CD4-positive, CD25-positive, alpha-beta regulatory T cell (primary cell): Measurements from ENCODE around the gene MTMR4. TPM values are rescaled to one million over a fixed set of nuclear protein-coding genes. Genes with fewer than 3 reads are reported as not detected.

Experiments used
- ATAC-seq, 2 donors: fragments of 150-1000 bp; cut with Tn5 transposase; one replicate each; pipeline ENCODE4 v1.10.0; 2021; ENCODE audit warnings: low read depth in 2 of 2, moderate number of reproducible peaks in 2 of 2, moderate library complexity in 1 of 2
- DNase-seq, 3 donors: peaks; one replicate each; pipeline versions ENCODE4 v3.0.0 to v3.0.0-alpha.2; 2012 to 2022; ENCODE audit warnings: mixed read lengths in 1 of 3
- H3K27ac ChIP-seq: one replicate; pipeline ENCODE4 v1.7.0; 2013; ENCODE audit warnings: mild to moderate bottlenecking, low read length; ENCODE audit not compliant: insufficient read depth, poor library complexity, severe bottlenecking
- H3K27me3 ChIP-seq: one replicate; pipeline ENCODE4 v1.7.0; 2013; ENCODE audit warnings: low read length; ENCODE audit not compliant: control insufficient read depth, insufficient read depth
- H3K36me3 ChIP-seq: one replicate; pipeline ENCODE4 v1.7.0; 2013; ENCODE audit warnings: mild to moderate bottlenecking, low read length, moderate library complexity; ENCODE audit not compliant: control insufficient read depth, insufficient read depth
- H3K4me1 ChIP-seq: 2 replicates; pipeline ENCODE4 v1.7.0; 2013; ENCODE audit warnings: mild to moderate bottlenecking, low read length; ENCODE audit not compliant: insufficient read depth, control insufficient read depth, poor library complexity, severe bottlenecking
- H3K4me3 ChIP-seq: one replicate; pipeline ENCODE4 v1.7.0; 2013; ENCODE audit warnings: low read depth, mild to moderate bottlenecking, low read length, moderate library complexity
- H3K9me3 ChIP-seq, 2 experiments: 1 replicate in 1 of 2; 2 replicates in 1 of 2; pipeline ENCODE4 v1.7.0; 2013; ENCODE audit warnings: low read length in 2 of 2, mild to moderate bottlenecking in 1 of 2, moderate library complexity in 1 of 2; ENCODE audit not compliant: control insufficient read depth in 2 of 2
- H3K27ac Mint-ChIP-seq, 3 donors: one replicate each; pipeline ENCODE4 v1.8.0; 2020 to 2022; ENCODE audit warnings: mild to moderate bottlenecking in 3 of 3, mixed read lengths in 3 of 3, moderate library complexity in 2 of 3
- H3K27me3 Mint-ChIP-seq: one replicate; pipeline ENCODE4 v1.8.0; 2022; ENCODE audit warnings: mild to moderate bottlenecking, mixed read lengths
- H3K36me3 Mint-ChIP-seq: one replicate; pipeline ENCODE4 v1.8.0; 2020; ENCODE audit warnings: mixed read lengths
- H3K4me1 Mint-ChIP-seq, 4 donors: one replicate each; pipeline ENCODE4 v1.8.0; 2020 to 2022; ENCODE audit warnings: mixed read lengths in 4 of 4, mild to moderate bottlenecking in 1 of 4
- H3K4me3 Mint-ChIP-seq, 4 donors: one replicate each; pipeline ENCODE4 v1.8.0; 2020 to 2022; ENCODE audit warnings: mild to moderate bottlenecking in 4 of 4, mixed read lengths in 4 of 4, moderate library complexity in 3 of 4
- H3K9me3 Mint-ChIP-seq, 7 donors: one replicate each; pipeline ENCODE4 v1.8.0; 2020 to 2022; ENCODE audit warnings: mixed read lengths in 7 of 7, mild to moderate bottlenecking in 3 of 7, moderate library complexity in 2 of 7
- polyA plus RNA-seq, 4 donors: library from polyadenylated mRNA; unstranded; fragments of 300-500 nt; fragmentation: Illumina TruSeq; gene quantifications; one replicate each; pipeline ENCODE4 v1.2.3, GENCODE V29; 2021
- total RNA-seq: library from RNA; stranded (reverse); gene quantifications from one replicate; pipeline ENCODE4 v1.2.3, GENCODE V29; 2022

MTMR4 gene
- total and polyA plus RNA-seq, 5 donors from 2014 or later = 16.5 to 43.6 (median 19.0) TPM

GRCh38 chr17:58532555-58532951 is 18.1 kb upstream of the MTMR4 start:
- no peaks in the 10 kb centered on the region for H3K9me3 Mint-ChIP-seq
- H3K4me3 ChIP-seq = peak overlapping the region; percentile 41
- H3K36me3 Mint-ChIP-seq = peaks cover 4% of the 10 kb centered on the region
- no peaks in the 10 kb centered on the region for H3K36me3 ChIP-seq
- peaks cover 42% of the 10 kb centered on the region for H3K27me3 Mint-ChIP-seq
- H3K9me3 ChIP-seq = no peaks in the 10 kb centered on the region
- H3K4me3 Mint-ChIP-seq = peak overlapping the region; percentile 56 to 76 (median 62)
- H3K4me1 ChIP-seq = peaks cover 9% of the 10 kb centered on the region
- peak overlapping the region in 1 of 3 donors; percentile 53 for H3K27ac Mint-ChIP-seq
- H3K27ac ChIP-seq = no peak overlapping the region
- H3K27me3 ChIP-seq = peaks cover 14% of the 10 kb centered on the region
- no peak for DNase-seq
- no peak for ATAC-seq
- peaks cover 0 to 2% (median 0%) of the 10 kb centered on the region in 4 donors for H3K4me1 Mint-ChIP-seq

- Histone ChIP-seq H3K4me3 (peak overlapping the region; percentile 41), H3K9me3 (no peaks in the 10 kb centered on the region), H3K27ac (no peak overlapping the region), H3K36me3 (no peaks in the 10 kb centered on the region), H3K27me3 (peaks cover 14% of the 10 kb centered on the region), H3K4me1 (peaks cover 9% of the 10 kb centered on the region)
- ATAC-seq (peak; percentile 81 to 84), DNase-seq (peak; percentile 58 to 60 (median 59))
- Mint-ChIP-seq H3K4me1 (peaks cover 0 to 2% (median 0%) of the 10 kb centered on the region in 4 donors), H3K36me3 (peaks cover 4% of the 10 kb centered on the region), H3K4me3 (peak overlapping the region; percentile 56 to 76 (median 62)), H3K9me3 (no peaks in the 10 kb centered on the region), H3K27ac (peak overlapping the region in 1 of 3 donors; percentile 53), H3K27me3 (peaks cover 41% of the 10 kb centered on the region)
These were observed 17.5 kb upstream of the MTMR4 start for GRCh38 chr17:58531661-58532554.

- no peak overlapping the region for H3K4me3 ChIP-seq
- H3K4me1 Mint-ChIP-seq = peaks cover 0 to 2% (median 0%) of the 10 kb centered on the region in 4 donors
- peaks cover 33% of the 10 kb centered on the region for H3K27me3 Mint-ChIP-seq
These were observed 16.7 kb upstream of the MTMR4 start for GRCh38 chr17:58531122-58531521.

GRCh38 chr17:58530655-58531054 is 16.2 kb upstream of the MTMR4 start:
- Mint-ChIP-seq H3K36me3 (peaks cover 4% of the 10 kb centered on the region), H3K4me1 (peaks cover 0 to 2% (median 0%) of the 10 kb centered on the region in 4 donors), H3K27ac (no peak overlapping the region), H3K27me3 (peaks cover 28% of the 10 kb centered on the region), H3K4me3 (peak overlapping the region; percentile 39 to 82 (median 74)), H3K9me3 (no peaks in the 10 kb centered on the region)
- Histone ChIP-seq H3K36me3 (no peaks in the 10 kb centered on the region), H3K9me3 (no peaks in the 10 kb centered on the region), H3K27me3 (peaks cover 10% of the 10 kb centered on the region), H3K27ac (no peak overlapping the region), H3K4me3 (no peak overlapping the region), H3K4me1 (peaks cover 9% of the 10 kb centered on the region)
- DNase-seq (no peak), ATAC-seq (no peak)

More at GRCh38 chr17:58531122-58531521, 16.7 kb upstream of the MTMR4 start:
- no peak overlapping the region for H3K27ac ChIP-seq
- H3K4me1 ChIP-seq = peaks cover 9% of the 10 kb centered on the region
- H3K36me3 ChIP-seq = no peaks in the 10 kb centered on the region
- Mint-ChIP-seq H3K9me3 (no peaks in the 10 kb centered on the region), H3K36me3 (peaks cover 4% of the 10 kb centered on the region), H3K27ac (no peak overlapping the region), H3K4me3 (peak overlapping the region; percentile 39 to 82 (median 74))
- H3K27me3 ChIP-seq = peaks cover 10% of the 10 kb centered on the region
- no peak for DNase-seq
- no peaks in the 10 kb centered on the region for H3K9me3 ChIP-seq
- ATAC-seq = no peak

- Histone ChIP-seq H3K9me3 (no peaks in the 10 kb centered on the region), H3K27me3 (peaks cover 8% of the 10 kb centered on the region), H3K4me3 (no peak overlapping the region), H3K4me1 (peaks cover 9% of the 10 kb centered on the region), H3K36me3 (no peaks in the 10 kb centered on the region), H3K27ac (no peak overlapping the region)
- Mint-ChIP-seq H3K27me3 (peaks cover 18% of the 10 kb centered on the region), H3K36me3 (peaks cover 4% of the 10 kb centered on the region), H3K9me3 (no peaks in the 10 kb centered on the region), H3K27ac (peak overlapping the region in 2 of 3 donors; percentile 12 to 42), H3K4me3 (no peak overlapping the region), H3K4me1 (peaks cover 0 to 2% (median 0%) of the 10 kb centered on the region in 4 donors)
- no peak for DNase-seq
- no peak for ATAC-seq
These were observed 14.8 kb upstream of the MTMR4 start for GRCh38 chr17:58529275-58529674.

- Histone ChIP-seq H3K9me3 (no peaks in the 10 kb centered on the region), H3K27ac (no peak overlapping the region), H3K27me3 (peaks cover 8% of the 10 kb centered on the region), H3K36me3 (no peaks in the 10 kb centered on the region), H3K4me3 (no peak overlapping the region), H3K4me1 (peaks cover 9% of the 10 kb centered on the region)
- Mint-ChIP-seq H3K27me3 (peaks cover 14% of the 10 kb centered on the region), H3K4me1 (peaks cover 0 to 2% (median 0%) of the 10 kb centered on the region in 4 donors), H3K36me3 (peaks cover 4% of the 10 kb centered on the region), H3K27ac (no peak overlapping the region), H3K9me3 (no peaks in the 10 kb centered on the region), H3K4me3 (peak overlapping the region in 1 of 4 donors; percentile 27)
- no peak for ATAC-seq
- DNase-seq = no peak
These were observed 14.0 kb upstream of the MTMR4 start for GRCh38 chr17:58528443-58528842.

GRCh38 chr17:58527949-58528348 is 13.5 kb upstream of the MTMR4 start:
- Histone ChIP-seq H3K4me3 (no peak overlapping the region), H3K9me3 (no peaks in the 10 kb centered on the region), H3K27me3 (peaks cover 8% of the 10 kb centered on the region), H3K36me3 (no peaks in the 10 kb centered on the region), H3K27ac (no peak overlapping the region), H3K4me1 (peaks cover 9% of the 10 kb centered on the region)
- H3K9me3 Mint-ChIP-seq = no peaks in the 10 kb centered on the region
- H3K4me1 Mint-ChIP-seq = peaks cover 0 to 2% (median 0%) of the 10 kb centered on the region in 4 donors
- no peak overlapping the region for H3K4me3 Mint-ChIP-seq
- H3K36me3 Mint-ChIP-seq = no peaks in the 10 kb centered on the region
- ATAC-seq (no peak), DNase-seq (no peak)
- H3K27me3 Mint-ChIP-seq = peaks cover 9% of the 10 kb centered on the region
- H3K27ac Mint-ChIP-seq = no peak overlapping the region
